ENCODE measurements around the gene OTUB1. TPM values are rescaled to one million over a fixed set of nuclear protein-coding genes. Genes with fewer than 3 reads are reported as not detected.
"Not testable (repeated sequence)": the region's sequence is repeated elsewhere in the genome, so short reads cannot be mapped to it uniquely, and the experiment has no call there.

Gene OTUB1
- total RNA-seq, 2 experiments from 2014 or later = 94.8 to 102 TPM

GRCh38 chr11:64036087-64037026, 50.1 kb downstream of the OTUB1 start:
- Mint-ChIP-seq H3K4me3 (no peak overlapping the region), H3K9me3 (no peaks in the 10 kb centered on the region), H3K27ac (no peak overlapping the region), H3K36me3 (ENCODE audit: low read depth) (no peaks in the 10 kb centered on the region), H3K27me3 (peaks cover 32% of the 10 kb centered on the region), H3K4me1 (peaks cover 3% of the 10 kb centered on the region)
- ChIA-PET POLR2A (no interaction called here), CTCF (interaction anchor here (1.0 kb wide), 1 partner anchor 103 kb away, joined by 3 read pairs; no protein-coding TSS in a partner anchor)
- no peak for DNase-seq

GRCh38 chr11:64037027-64037634, 50.9 kb downstream of the OTUB1 start:
- H3K27me3 Mint-ChIP-seq = peaks cover 32% of the 10 kb centered on the region
- no peak overlapping the region for H3K27ac Mint-ChIP-seq
- no peaks in the 10 kb centered on the region for H3K36me3 Mint-ChIP-seq (ENCODE audit: low read depth)
- peaks cover 3% of the 10 kb centered on the region for H3K4me1 Mint-ChIP-seq
- H3K9me3 Mint-ChIP-seq = no peaks in the 10 kb centered on the region
- CTCF ChIA-PET = interaction anchor here (1.0 kb wide), 1 partner anchor 102 kb away, joined by 3 read pairs; no protein-coding TSS in a partner anchor
- no peak for DNase-seq
- POLR2A ChIA-PET = no interaction called here
- H3K4me3 Mint-ChIP-seq = no peak overlapping the region

- peaks cover 26% of the 10 kb centered on the region for H3K27me3 Mint-ChIP-seq
Observed at GRCh38 chr11:64038500-64038899, 52.3 kb downstream of the OTUB1 start.

GRCh38 chr11:64039012-64039665, 52.9 kb downstream of the OTUB1 start:
- Mint-ChIP-seq H3K9me3 (no peaks in the 10 kb centered on the region), H3K27me3 (peaks cover 22% of the 10 kb centered on the region), H3K4me3 (no peak overlapping the region), H3K4me1 (peaks cover 3% of the 10 kb centered on the region), H3K36me3 (ENCODE audit: low read depth) (no peaks in the 10 kb centered on the region), H3K27ac (no peak overlapping the region)
- DNase-seq = no peak
- ChIA-PET POLR2A (no interaction called here), CTCF (no interaction called here)

More at GRCh38 chr11:64038500-64038899, 52.3 kb downstream of the OTUB1 start:
- no peak for DNase-seq
- H3K4me1 Mint-ChIP-seq = peaks cover 3% of the 10 kb centered on the region
- CTCF ChIA-PET = no interaction called here
- POLR2A ChIA-PET = no interaction called here
- H3K36me3 Mint-ChIP-seq (ENCODE audit: low read depth) = no peaks in the 10 kb centered on the region
- H3K27ac Mint-ChIP-seq = no peak overlapping the region
- H3K4me3 Mint-ChIP-seq = no peak overlapping the region
- no peaks in the 10 kb centered on the region for H3K9me3 Mint-ChIP-seq

GRCh38 chr11:64040684-64041322, 54.6 kb downstream of the OTUB1 start:
- no peak overlapping the region for H3K4me3 Mint-ChIP-seq
- CTCF ChIA-PET = no interaction called here

GRCh38 chr11:64041846-64042245, 55.6 kb downstream of the OTUB1 start:
- ChIA-PET CTCF (no interaction called here), POLR2A (no interaction called here)
- Mint-ChIP-seq H3K36me3 (ENCODE audit: low read depth) (no peaks in the 10 kb centered on the region), H3K27me3 (peaks cover 10% of the 10 kb centered on the region), H3K4me3 (no peak overlapping the region), H3K4me1 (no peaks in the 10 kb centered on the region), H3K9me3 (no peaks in the 10 kb centered on the region), H3K27ac (no peak overlapping the region)
- DNase-seq = no peak

More at GRCh38 chr11:64040684-64041322, 54.6 kb downstream of the OTUB1 start:
- no peak for DNase-seq
- Mint-ChIP-seq H3K36me3 (ENCODE audit: low read depth) (no peaks in the 10 kb centered on the region), H3K4me1 (no peaks in the 10 kb centered on the region), H3K27ac (no peak overlapping the region), H3K9me3 (no peaks in the 10 kb centered on the region), H3K27me3 (peaks cover 10% of the 10 kb centered on the region)
- POLR2A ChIA-PET = interaction anchor here (0.5 kb wide), 1 partner anchor 8 kb away, joined by 5 read pairs; no protein-coding TSS in a partner anchor

- Mint-ChIP-seq H3K27ac (no peak overlapping the region), H3K4me3 (no peak overlapping the region), H3K4me1 (no peaks in the 10 kb centered on the region), H3K9me3 (no peaks in the 10 kb centered on the region), H3K27me3 (peaks cover 10% of the 10 kb centered on the region), H3K36me3 (ENCODE audit: low read depth) (no peaks in the 10 kb centered on the region)
- CTCF ChIA-PET = no interaction called here
- POLR2A ChIA-PET = no interaction called here
- DNase-seq = no peak
Observed at GRCh38 chr11:64042301-64042700, 56.1 kb downstream of the OTUB1 start.

GRCh38 chr11:64043545-64043944, 57.3 kb downstream of the OTUB1 start:
- H3K27me3 Mint-ChIP-seq = no peaks in the 10 kb centered on the region
- H3K4me1 Mint-ChIP-seq = no peaks in the 10 kb centered on the region
- H3K27ac Mint-ChIP-seq = no peak overlapping the region
- H3K4me3 Mint-ChIP-seq = no peak overlapping the region
- CTCF ChIA-PET = no interaction called here
- H3K36me3 Mint-ChIP-seq (ENCODE audit: low read depth) = no peaks in the 10 kb centered on the region
- H3K9me3 Mint-ChIP-seq = no peaks in the 10 kb centered on the region
- DNase-seq = no peak
- POLR2A ChIA-PET = no interaction called here

- Mint-ChIP-seq H3K36me3 (ENCODE audit: low read depth) (no peaks in the 10 kb centered on the region), H3K4me1 (no peaks in the 10 kb centered on the region), H3K4me3 (no peak overlapping the region), H3K9me3 (no peaks in the 10 kb centered on the region), H3K27ac (no peak overlapping the region), H3K27me3 (no peaks in the 10 kb centered on the region)
- CTCF ChIA-PET = interaction anchor here (0.6 to 1.0 kb wide), 2 partner anchors 16 to 17 kb away, joined by 3 read pairs; no protein-coding TSS in a partner anchor
- POLR2A ChIA-PET = no interaction called here
- no peak for DNase-seq
Observed at GRCh38 chr11:64044730-64045393, 58.6 kb downstream of the OTUB1 start.

- H3K4me1 Mint-ChIP-seq = no peaks in the 10 kb centered on the region
- no peaks in the 10 kb centered on the region for H3K27me3 Mint-ChIP-seq
- H3K27ac Mint-ChIP-seq = no peak overlapping the region
- ChIA-PET CTCF (interaction anchor here (1.0 kb wide), 1 partner anchor 18 kb away, joined by 3 read pairs; no protein-coding TSS in a partner anchor), POLR2A (no interaction called here)
- H3K36me3 Mint-ChIP-seq (ENCODE audit: low read depth) = no peaks in the 10 kb centered on the region
- H3K9me3 Mint-ChIP-seq = no peaks in the 10 kb centered on the region
- DNase-seq = no peak
- H3K4me3 Mint-ChIP-seq = no peak overlapping the region
Observed at GRCh38 chr11:64045700-64046099, 59.5 kb downstream of the OTUB1 start.

- CTCF ChIA-PET = interaction anchor here (0.7 kb wide), 1 partner anchor 22 kb away, joined by 9 read pairs; no protein-coding TSS in a partner anchor
- H3K4me3 Mint-ChIP-seq; POLR2A ChIA-PET; H3K27me3 Mint-ChIP-seq; H3K4me1 Mint-ChIP-seq; DNase-seq; H3K27ac Mint-ChIP-seq; H3K9me3 Mint-ChIP-seq; H3K36me3 Mint-ChIP-seq (ENCODE audit: low read depth): not testable (repeated sequence)
Observed at GRCh38 chr11:64047373-64047772, 61.1 kb downstream of the OTUB1 start.
